ENCODE measurements around the gene EIF2AK3. TPM values are rescaled to one million over a fixed set of nuclear protein-coding genes. Genes with fewer than 3 reads are reported as not detected.
"Not testable (repeated sequence)": the region's sequence is repeated elsewhere in the genome, so short reads cannot be mapped to it uniquely, and the experiment has no call there.

EIF2AK3 gene
- total RNA-seq, 2 donors from 2014 or later: 21.6 to 21.8 TPM

DNA sequence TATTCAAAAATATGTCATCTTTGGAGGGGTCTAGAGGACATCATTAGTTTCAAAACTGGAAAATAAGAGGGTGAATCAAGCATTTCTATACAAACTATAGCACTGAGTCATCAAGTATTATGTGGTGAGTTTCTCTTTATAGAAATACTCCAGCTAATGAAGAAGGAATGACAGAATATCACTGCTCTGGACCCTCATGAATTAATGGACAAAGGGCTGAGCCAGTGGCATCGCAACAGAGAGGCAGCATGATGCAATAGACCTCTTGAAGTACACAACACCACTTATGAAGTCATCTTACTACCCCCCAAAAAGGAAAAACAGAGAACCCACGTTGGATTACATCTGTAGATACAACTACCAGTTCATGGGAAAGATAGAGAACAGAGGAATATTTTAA lies 27.4 kb upstream of the EIF2AK3 start:
- Mint-ChIP-seq H3K36me3 (ENCODE audit: insufficient read depth in 2 of 2) (no peaks in the 10 kb centered on the region), H3K9me3 (no peaks in the 10 kb centered on the region), H3K27ac (no peak overlapping the region), H3K4me1 (ENCODE audit: low read depth) (no peaks in the 10 kb centered on the region), H3K4me3 (no peak overlapping the region), H3K27me3 (ENCODE audit: low read depth) (no peaks in the 10 kb centered on the region)
- ATAC-seq (replicated peaks in 1 of 2) (no peak), DNase-seq (no peak)

DNA sequence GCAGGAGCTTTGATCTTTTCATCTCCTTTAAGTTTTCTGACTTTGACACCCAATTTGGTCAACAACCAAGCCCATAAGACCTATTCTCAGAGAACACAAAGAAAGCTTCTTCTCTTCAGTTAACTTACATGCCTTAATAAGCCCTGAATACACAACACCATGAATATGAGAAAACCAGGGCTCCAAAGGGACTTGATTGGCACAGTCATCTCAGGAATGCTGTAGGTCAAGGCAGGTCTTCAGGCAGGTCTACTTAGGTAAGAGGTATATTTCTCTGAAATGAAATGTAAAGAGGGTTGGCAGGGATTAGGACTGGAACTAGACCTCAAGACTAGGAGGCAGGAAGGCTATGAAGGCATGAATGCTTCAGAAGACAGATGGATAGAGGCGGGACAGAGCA lies 24.4 kb upstream of the EIF2AK3 start:
- ATAC-seq (replicated peaks in 1 of 2) (no peak), DNase-seq (no peak)
- Mint-ChIP-seq H3K27ac (no peak overlapping the region), H3K36me3 (ENCODE audit: insufficient read depth in 2 of 2) (no peaks in the 10 kb centered on the region), H3K4me3 (no peak overlapping the region), H3K4me1 (ENCODE audit: low read depth) (no peaks in the 10 kb centered on the region), H3K9me3 (no peaks in the 10 kb centered on the region), H3K27me3 (ENCODE audit: low read depth) (no peaks in the 10 kb centered on the region)

DNA sequence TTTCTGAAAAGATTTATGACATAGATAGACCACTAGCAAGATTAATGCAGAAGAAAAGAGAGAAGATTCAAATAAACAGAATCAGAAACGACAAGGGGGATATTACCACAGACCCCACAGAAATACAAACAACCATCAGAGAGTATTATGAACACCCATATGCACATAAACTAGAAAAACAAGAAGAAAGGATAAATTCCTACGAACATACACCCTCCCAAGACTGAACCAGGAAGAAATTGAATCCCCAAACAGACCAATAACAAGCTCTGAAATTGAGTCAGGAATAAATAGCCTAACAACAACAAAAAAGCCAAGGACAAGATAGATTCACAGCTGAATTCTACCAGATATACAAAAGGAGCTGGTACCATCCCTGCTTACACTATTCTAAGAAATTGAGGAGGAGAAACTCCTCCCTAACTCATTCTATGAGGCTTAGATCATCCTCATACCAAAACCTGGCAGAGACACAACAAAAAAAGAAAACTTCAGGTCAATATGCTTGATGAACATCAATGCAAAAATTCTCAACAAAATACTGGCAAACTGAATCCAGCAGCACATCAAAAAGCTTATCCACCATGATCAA lies 18.1 kb upstream of the EIF2AK3 start:
- H3K4me3 Mint-ChIP-seq; ATAC-seq (replicated peaks in 1 of 2); H3K4me1 Mint-ChIP-seq (ENCODE audit: low read depth); DNase-seq; H3K27me3 Mint-ChIP-seq (ENCODE audit: low read depth); H3K27ac Mint-ChIP-seq; H3K9me3 Mint-ChIP-seq; H3K36me3 Mint-ChIP-seq (ENCODE audit: insufficient read depth in 2 of 2): not testable (repeated sequence)

DNA sequence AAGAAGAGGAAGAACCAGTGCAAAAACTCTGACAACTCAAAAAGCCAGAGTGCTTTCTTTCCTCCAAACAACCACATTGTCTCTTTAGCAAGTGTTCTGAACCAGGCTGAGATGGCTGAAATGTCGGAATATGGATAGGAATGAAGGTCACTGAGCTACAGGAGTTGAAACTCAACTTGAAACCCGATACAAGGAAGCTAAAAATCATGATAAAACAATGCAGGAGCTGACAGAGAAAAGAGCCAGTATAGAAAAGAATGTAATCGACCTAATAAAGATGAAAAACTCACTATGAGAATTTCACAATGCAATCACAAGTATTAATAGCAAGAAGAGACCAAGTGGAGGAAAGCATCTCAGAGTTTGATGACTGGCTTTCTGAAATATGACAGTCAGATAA lies 15.0 kb upstream of the EIF2AK3 start:
- peaks cover 4 to 7% of the 10 kb centered on the region in 2 donors for H3K36me3 Mint-ChIP-seq (ENCODE audit: insufficient read depth in 2 of 2)
- H3K4me1 Mint-ChIP-seq (ENCODE audit: low read depth): peaks cover 35% of the 10 kb centered on the region
- H3K27ac Mint-ChIP-seq: peak overlapping the region; percentile 66
- H3K4me3 Mint-ChIP-seq: no peak overlapping the region
- no peaks in the 10 kb centered on the region for H3K27me3 Mint-ChIP-seq (ENCODE audit: low read depth)
- ATAC-seq (replicated peaks in 1 of 2) (no peak), DNase-seq (no peak)
- peaks cover 5 to 8% of the 10 kb centered on the region in 2 donors for H3K9me3 Mint-ChIP-seq

DNA sequence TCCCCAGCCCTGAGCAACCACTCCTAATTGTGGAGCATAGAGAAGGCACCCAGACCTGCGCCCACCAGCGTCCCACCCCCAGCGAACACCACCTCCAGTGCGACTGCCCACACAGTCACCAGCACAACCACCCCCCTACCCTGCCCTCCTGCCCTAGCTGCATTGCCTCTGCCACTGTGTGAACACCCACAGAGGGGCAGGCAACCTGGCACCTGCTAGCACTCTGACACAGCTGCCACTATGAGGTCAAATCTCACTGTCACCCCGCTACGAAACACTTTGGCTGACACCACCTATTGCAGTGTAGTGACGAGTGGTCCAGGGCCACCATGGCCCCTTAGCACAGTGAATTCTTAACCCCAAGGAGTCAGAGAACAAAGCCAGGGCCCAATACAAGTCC lies 14.1 kb upstream of the EIF2AK3 start:
- no peak overlapping the region for H3K27ac Mint-ChIP-seq
- no peak overlapping the region for H3K4me3 Mint-ChIP-seq
- H3K9me3 Mint-ChIP-seq: peaks cover 5 to 8% of the 10 kb centered on the region in 2 donors
- ATAC-seq (replicated peaks in 1 of 2): no peak
- H3K36me3 Mint-ChIP-seq (ENCODE audit: insufficient read depth in 2 of 2): peaks cover 4 to 7% of the 10 kb centered on the region in 2 donors
- peaks cover 35% of the 10 kb centered on the region for H3K4me1 Mint-ChIP-seq (ENCODE audit: low read depth)
- DNase-seq: no peak
- H3K27me3 Mint-ChIP-seq (ENCODE audit: low read depth): no peaks in the 10 kb centered on the region

DNA sequence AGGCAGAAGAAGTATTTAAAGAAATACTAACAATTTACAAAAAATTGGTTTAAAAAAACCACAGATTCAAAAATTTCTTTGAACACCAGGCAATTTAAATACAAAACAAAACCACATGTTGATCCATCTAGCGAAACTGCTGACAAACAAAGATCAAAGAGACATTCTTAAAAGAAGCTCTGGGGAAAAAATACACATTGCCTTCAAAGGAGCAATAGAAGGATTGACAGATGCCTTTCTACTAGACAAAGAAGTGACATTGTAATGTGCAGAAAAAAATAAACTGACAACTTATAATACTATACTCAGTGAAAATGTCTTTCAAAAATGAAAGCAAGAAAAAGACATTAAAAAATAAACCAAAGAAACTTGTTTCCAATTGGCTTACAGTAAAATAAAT lies 12.6 kb upstream of the EIF2AK3 start:
- H3K36me3 Mint-ChIP-seq (ENCODE audit: insufficient read depth in 2 of 2): peaks cover 4 to 7% of the 10 kb centered on the region in 2 donors
- peaks cover 35% of the 10 kb centered on the region for H3K4me1 Mint-ChIP-seq (ENCODE audit: low read depth)
- no peak overlapping the region for H3K27ac Mint-ChIP-seq
- DNase-seq: no peak
- peak overlapping the region in 1 of 2 donors; percentile 12 for H3K4me3 Mint-ChIP-seq
- no peak for ATAC-seq (replicated peaks in 1 of 2)
- no peaks in the 10 kb centered on the region for H3K27me3 Mint-ChIP-seq (ENCODE audit: low read depth)
- peaks cover 5 to 8% of the 10 kb centered on the region in 2 donors for H3K9me3 Mint-ChIP-seq

DNA sequence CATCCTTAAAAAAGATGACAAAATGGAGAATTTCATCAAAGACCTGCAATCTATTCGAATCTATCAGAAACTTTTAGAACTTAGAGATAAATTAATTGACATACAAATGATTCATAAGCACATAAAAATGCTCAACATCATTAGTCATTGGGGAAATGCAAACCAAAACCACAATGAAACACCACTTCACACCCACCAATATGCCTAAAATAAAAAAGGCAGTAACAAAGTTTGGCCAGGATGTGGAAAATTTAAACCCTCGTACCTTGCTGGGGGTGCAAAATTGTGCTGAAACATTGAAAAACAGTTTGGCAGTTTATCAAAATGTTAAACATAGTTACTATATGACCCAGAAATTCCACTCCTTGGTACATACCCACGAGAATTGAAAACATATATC lies 11.5 kb upstream of the EIF2AK3 start:
- H3K4me1 Mint-ChIP-seq (ENCODE audit: low read depth): peaks cover 28% of the 10 kb centered on the region
- H3K27ac Mint-ChIP-seq: peak overlapping the region; percentile 33
- ATAC-seq (replicated peaks in 1 of 2) (peak; percentile 79 to 83), DNase-seq (peak; percentile 33 to 35)
- H3K9me3 Mint-ChIP-seq: peaks cover 5 to 8% of the 10 kb centered on the region in 2 donors
- H3K27me3 Mint-ChIP-seq (ENCODE audit: low read depth): no peaks in the 10 kb centered on the region
- peak overlapping the region in 1 of 2 donors; percentile 10 for H3K4me3 Mint-ChIP-seq
- H3K36me3 Mint-ChIP-seq (ENCODE audit: insufficient read depth in 2 of 2): peaks cover 4 to 7% of the 10 kb centered on the region in 2 donors

DNA sequence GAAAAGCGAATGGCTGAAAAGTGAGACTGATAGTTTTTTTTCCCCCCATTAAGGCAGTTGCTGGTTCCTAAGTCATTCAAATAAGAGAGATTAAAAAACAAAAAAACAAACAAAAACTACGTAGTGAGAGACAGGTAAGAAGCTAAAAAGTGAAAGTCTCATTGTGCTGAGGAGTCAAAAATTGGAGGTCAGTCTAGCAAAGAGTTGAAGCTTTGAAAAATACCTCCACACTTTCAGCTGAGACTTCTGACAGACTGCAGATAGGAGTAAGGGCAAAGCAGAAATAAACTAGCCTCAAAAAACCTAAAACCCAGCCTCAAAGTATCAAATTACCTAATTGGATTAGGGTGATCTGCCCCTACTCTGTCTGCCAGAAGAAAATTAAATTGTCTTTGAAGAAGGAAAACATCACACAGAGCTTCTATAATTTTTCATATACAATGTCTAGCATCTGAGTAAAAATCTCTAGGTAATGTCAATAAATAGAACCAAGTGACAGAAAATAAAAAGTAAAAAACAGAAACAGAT lies 10.9 kb upstream of the EIF2AK3 start:
- Mint-ChIP-seq H3K9me3 (peaks cover 5 to 8% of the 10 kb centered on the region in 2 donors), H3K4me1 (ENCODE audit: low read depth) (peaks cover 28% of the 10 kb centered on the region)

DNA sequence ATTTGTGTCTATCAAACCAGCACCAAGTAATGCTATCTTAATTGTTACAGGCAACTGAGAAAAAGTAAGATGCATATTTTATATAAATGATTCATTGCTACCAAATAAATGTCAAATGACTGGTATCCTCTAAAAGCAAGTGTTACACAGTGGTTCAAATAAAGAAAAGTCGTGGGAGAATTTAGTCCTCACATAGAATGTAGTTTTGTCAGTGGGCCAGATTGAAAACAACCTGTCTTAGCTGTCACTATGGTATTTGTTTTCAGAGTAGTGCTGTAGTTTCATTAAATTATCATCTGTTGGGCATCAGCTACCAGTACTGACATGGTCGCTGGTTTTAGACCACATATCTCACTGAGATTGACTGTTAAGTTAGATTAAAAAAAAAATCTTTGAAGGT lies 10.2 kb upstream of the EIF2AK3 start:
- H3K4me1 Mint-ChIP-seq (ENCODE audit: low read depth): peaks cover 28% of the 10 kb centered on the region
- peaks cover 5 to 8% of the 10 kb centered on the region in 2 donors for H3K9me3 Mint-ChIP-seq
- DNase-seq (no peak), ATAC-seq (replicated peaks in 1 of 2) (peak; percentile 33 to 44)
- H3K27me3 Mint-ChIP-seq (ENCODE audit: low read depth): no peaks in the 10 kb centered on the region
- peak overlapping the region; percentile 27 for H3K27ac Mint-ChIP-seq
- peaks cover 4 to 7% of the 10 kb centered on the region in 2 donors for H3K36me3 Mint-ChIP-seq (ENCODE audit: insufficient read depth in 2 of 2)
- H3K4me3 Mint-ChIP-seq: peak overlapping the region in 1 of 2 donors; percentile 67

More for the DNA sequence above, 10.9 kb upstream of the EIF2AK3 start:
- H3K4me3 Mint-ChIP-seq: peak overlapping the region; percentile 4 to 67
- H3K27me3 Mint-ChIP-seq (ENCODE audit: low read depth): no peaks in the 10 kb centered on the region
- peaks cover 4 to 7% of the 10 kb centered on the region in 2 donors for H3K36me3 Mint-ChIP-seq (ENCODE audit: insufficient read depth in 2 of 2)
- peak overlapping the region; percentile 27 for H3K27ac Mint-ChIP-seq
- no peak for DNase-seq
- no peak for ATAC-seq (replicated peaks in 1 of 2)

DNA sequence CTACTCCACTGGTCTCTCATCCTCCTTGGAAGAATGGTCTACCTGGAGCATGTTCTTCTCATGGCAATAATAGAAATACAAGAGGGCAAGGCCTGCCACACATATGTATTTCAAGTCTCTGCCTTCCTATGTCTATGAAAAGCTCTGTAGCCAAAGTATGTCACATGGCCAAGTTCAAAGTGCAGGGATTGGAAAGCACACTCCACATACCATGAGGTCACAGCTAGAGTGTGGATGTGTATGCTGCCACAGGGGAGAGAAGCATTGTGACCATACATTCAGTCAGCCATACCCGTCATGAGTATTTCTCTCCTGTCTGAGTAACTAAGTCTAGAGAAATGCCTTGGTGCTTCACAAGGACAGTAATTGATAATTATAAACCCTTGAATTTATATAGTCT lies 8.8 kb upstream of the EIF2AK3 start:
- H3K36me3 Mint-ChIP-seq (ENCODE audit: insufficient read depth in 2 of 2): peaks cover 4 to 7% of the 10 kb centered on the region in 2 donors
- no peak overlapping the region for H3K27ac Mint-ChIP-seq
- H3K4me3 Mint-ChIP-seq: no peak overlapping the region
- peaks cover 28% of the 10 kb centered on the region for H3K4me1 Mint-ChIP-seq (ENCODE audit: low read depth)
- ATAC-seq (replicated peaks in 1 of 2) (no peak), DNase-seq (no peak)
- peaks cover 5 to 8% of the 10 kb centered on the region in 2 donors for H3K9me3 Mint-ChIP-seq
- no peaks in the 10 kb centered on the region for H3K27me3 Mint-ChIP-seq (ENCODE audit: low read depth)

DNA sequence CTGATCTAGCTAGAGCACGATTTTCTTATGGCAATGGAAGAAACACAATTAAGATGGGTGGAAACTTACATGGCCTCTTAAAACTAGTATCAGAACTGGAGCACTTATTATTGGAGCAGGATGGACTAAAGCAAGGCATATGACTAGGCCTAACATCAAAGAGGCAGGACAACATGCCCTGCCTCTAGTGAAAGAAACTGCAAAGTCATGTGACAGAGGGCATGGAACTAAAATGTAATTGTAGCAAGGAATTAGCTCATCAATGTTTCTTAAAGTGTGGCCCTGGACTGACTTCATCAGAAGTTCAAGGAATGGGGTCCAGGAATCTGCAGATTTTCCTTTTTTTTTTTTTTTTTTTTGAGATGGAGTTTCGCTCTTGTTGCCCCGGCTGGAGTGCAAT lies 5.3 kb upstream of the EIF2AK3 start:
- no peak for ATAC-seq (replicated peaks in 1 of 2)

DNA sequence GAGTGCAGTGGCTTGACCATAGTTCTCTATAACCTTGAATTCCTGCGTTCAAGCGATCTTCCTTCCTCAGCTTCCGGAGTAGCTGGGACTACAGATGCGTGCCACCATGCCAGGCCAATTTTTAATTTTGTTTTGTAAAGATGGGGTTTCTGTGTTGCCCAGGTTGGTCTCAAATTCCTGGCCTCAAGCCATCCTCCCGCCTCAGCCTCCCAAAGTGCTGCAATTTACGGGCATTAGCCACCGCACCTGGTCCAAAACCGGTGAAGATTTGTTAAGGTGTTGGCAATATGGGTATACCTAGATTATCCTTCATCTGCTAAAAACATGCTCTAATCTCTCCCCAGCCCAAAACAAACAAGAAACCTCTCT lies 1.3 kb upstream of the EIF2AK3 start:
- Mint-ChIP-seq H3K4me1 (ENCODE audit: low read depth) (peaks cover 9% of the 10 kb centered on the region), H3K36me3 (ENCODE audit: insufficient read depth in 2 of 2) (peaks cover 2 to 3% of the 10 kb centered on the region in 2 donors), H3K27ac (peak overlapping the region; percentile 61), H3K4me3 (no peak overlapping the region), H3K9me3 (no peaks in the 10 kb centered on the region), H3K27me3 (ENCODE audit: low read depth) (no peaks in the 10 kb centered on the region)
- ATAC-seq (replicated peaks in 1 of 2) (no peak), DNase-seq (no peak)

More for the DNA sequence above, 5.3 kb upstream of the EIF2AK3 start:
- H3K4me1 Mint-ChIP-seq (ENCODE audit: low read depth): peaks cover 12% of the 10 kb centered on the region
- no peaks in the 10 kb centered on the region for H3K9me3 Mint-ChIP-seq
- H3K27ac Mint-ChIP-seq: no peak overlapping the region
- no peak overlapping the region for H3K4me3 Mint-ChIP-seq
- no peaks in the 10 kb centered on the region for H3K27me3 Mint-ChIP-seq (ENCODE audit: low read depth)
- no peak for DNase-seq
- no peaks in the 10 kb centered on the region for H3K36me3 Mint-ChIP-seq (ENCODE audit: insufficient read depth in 2 of 2)

DNA sequence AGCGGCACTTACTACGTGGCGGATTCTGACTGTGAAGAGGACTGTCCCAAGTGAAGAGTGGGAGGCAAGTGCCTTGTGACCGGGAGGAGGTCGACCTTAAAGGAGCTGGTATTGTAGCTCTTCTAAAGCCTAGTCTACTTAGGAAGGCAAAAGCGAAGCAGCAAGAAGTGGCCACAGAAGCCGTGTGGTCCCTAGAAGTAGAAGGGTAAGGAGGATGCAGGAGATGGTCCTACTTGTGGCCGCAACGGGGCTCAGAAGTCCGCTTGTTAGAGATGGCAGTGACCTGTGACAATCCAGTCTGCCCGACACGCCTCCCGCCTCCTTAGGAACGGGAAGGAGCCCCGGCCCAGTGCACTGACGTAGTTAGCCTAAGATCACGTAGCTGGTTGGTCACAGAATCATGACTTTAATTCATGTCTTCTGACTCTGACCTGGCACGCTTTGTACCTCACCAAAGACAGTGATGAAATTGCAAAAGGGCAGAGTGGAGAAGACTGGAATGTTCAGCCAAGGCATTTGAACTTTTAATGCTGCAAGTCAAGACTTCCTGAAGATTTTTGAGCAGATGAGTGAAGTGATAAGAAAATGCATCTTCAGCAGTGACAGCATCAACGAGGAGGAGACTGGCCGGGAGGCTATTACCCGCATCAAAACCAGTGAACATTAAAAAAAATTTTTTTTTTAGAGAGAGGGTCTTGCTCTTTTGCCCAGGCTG lies 749 bp upstream of the EIF2AK3 start:
- peak; percentile 83 to 87 for DNase-seq
- H3K4me3 Mint-ChIP-seq: no peak overlapping the region
- H3K4me1 Mint-ChIP-seq (ENCODE audit: low read depth): peaks cover 9% of the 10 kb centered on the region
- H3K36me3 Mint-ChIP-seq (ENCODE audit: insufficient read depth in 2 of 2): peaks cover 2 to 3% of the 10 kb centered on the region in 2 donors
- H3K27me3 Mint-ChIP-seq (ENCODE audit: low read depth): no peaks in the 10 kb centered on the region
- ATAC-seq (replicated peaks in 1 of 2): peak; percentile 61 to 68
- H3K9me3 Mint-ChIP-seq: no peaks in the 10 kb centered on the region
- H3K27ac Mint-ChIP-seq: no peak overlapping the region

All from activated T-cell treated with anti-CD3 and anti-CD28 coated beads, Interleukin-2, amount 50 U/mL, for 72 hours (primary cell).